Epithelial cell of proximal tubule (primary cell): ENCODE data around the gene SCGB1C2. TPM values are rescaled to one million over a fixed set of nuclear protein-coding genes. Genes with fewer than 3 reads are reported as not detected.

Source experiments
- DNase-seq: peaks from one replicate; pipeline ENCODE4 v3.0.0-alpha.2; 2011; ENCODE audit warnings: low read depth
- H3K4me3 ChIP-seq: 2 replicates; pipeline ENCODE4 v1.5.1; 2011; ENCODE audit warnings: low read depth, mild to moderate bottlenecking, low read length
- CTCF ChIP-seq: conservative IDR thresholded peaks from 2 replicates; pipeline ENCODE4 v1.5.1; 2012; ENCODE audit warnings: low read depth, mild to moderate bottlenecking, low read length
- total RNA-seq: library from RNA; depleted of rRNA; stranded (reverse); fragments of >200 nt; gene quantifications from 2 replicates; pipeline ENCODE4 v1.2.3, GENCODE V29; 2015

Gene SCGB1C2
- total RNA-seq, 1 donor from 2014 or later = not detected

GRCh38 chr17:183021-183420 is 45.7 kb downstream of the SCGB1C2 start:
- DNase-seq = no peak
- no peak for TF ChIP-seq CTCF
- no peak overlapping the region for H3K4me3 ChIP-seq

- H3K4me3 ChIP-seq = no peak overlapping the region
- DNase-seq = no peak
- TF ChIP-seq CTCF = no peak
Observed at GRCh38 chr17:185445-186138, 48.2 kb downstream of the SCGB1C2 start.

- no peak overlapping the region for H3K4me3 ChIP-seq
- DNase-seq = no peak
- TF ChIP-seq CTCF = no peak
Observed at GRCh38 chr17:187130-187529, 49.8 kb downstream of the SCGB1C2 start.

Other genes with a start within 250 kb of the SCGB1C2 start
- gene DOC2B, start 44.1 kb downstream of the SCGB1C2 start, total RNA-seq = 18.1 and 29.7 TPM in 2 replicates
- gene RPH3AL, start 215.2 kb downstream of the SCGB1C2 start, total RNA-seq = 15.9 and 40.8 TPM in 2 replicates